CD4-positive, alpha-beta T cell (primary cell): ENCODE data around the gene PRAME. TPM values are rescaled to one million over a fixed set of nuclear protein-coding genes. Genes with fewer than 3 reads are reported as not detected.

ENCODE experiments used
- ATAC-seq: fragments of 200-7000 bp; cut with Tn5 transposase; one replicate; pipeline ENCODE4 v1.10.0; 2022; ENCODE audit warnings: mild to moderate bottlenecking; ENCODE audit not compliant: poor library complexity
- CTCF ChIA-PET: fragments of 350-600 bp; sonication (Branson Sonifier 250); formaldehyde crosslinking; loops from one replicate; lab custom pipeline; 2021; ENCODE audit warnings: antibody characterized with exemption, inconsistent platforms; lab: Charles Lee
- POLR2A ChIA-PET: fragments of 350-600 bp; sonication (Branson Sonifier 250); formaldehyde crosslinking; loops from one replicate; lab custom pipeline; 2021; ENCODE audit warnings: antibody characterized with exemption, inconsistent platforms; lab: Charles Lee
- DNase-seq, 14 experiments: peaks; one replicate each; pipeline ENCODE4 v3.0.0-alpha.2; 2013 to 2020; ENCODE audit warnings: mixed read lengths in 2 of 14
- H3K27ac ChIP-seq, 2 donors: one replicate each; pipeline versions ENCODE4 v1.5.1 to v1.7.0; 2013; ENCODE audit warnings: low read length in 2 of 2, low read depth in 1 of 2, mild to moderate bottlenecking in 1 of 2
- H3K27me3 ChIP-seq, 2 experiments: 1 replicate in 1 of 2; 2 replicates in 1 of 2; pipeline versions ENCODE4 v1.6.1 to v1.7.0; 2013; ENCODE audit warnings: low read length in 2 of 2, control low read depth in 1 of 2, mild to moderate bottlenecking in 1 of 2, moderate library complexity in 1 of 2; ENCODE audit not compliant: insufficient read depth in 2 of 2, control insufficient read depth in 1 of 2
- H3K36me3 ChIP-seq: one replicate; pipeline ENCODE4 v1.6.1; 2013; ENCODE audit warnings: low read length, control low read depth; ENCODE audit not compliant: insufficient read depth
- H3K4me1 ChIP-seq: one replicate; pipeline ENCODE4 v1.6.1; 2013; ENCODE audit warnings: low read length, control low read depth; ENCODE audit not compliant: insufficient read depth
- H3K4me3 ChIP-seq: one replicate; pipeline ENCODE4 v1.5.1; 2013; ENCODE audit warnings: mild to moderate bottlenecking, low read length, moderate library complexity
- H3K9me3 ChIP-seq, 2 experiments: 1 replicate in 1 of 2; 2 replicates in 1 of 2; pipeline versions ENCODE4 v1.6.1 to v1.7.0; 2013; ENCODE audit warnings: low read length in 2 of 2, mild to moderate bottlenecking in 2 of 2, control low read depth in 1 of 2, moderate library complexity in 1 of 2; ENCODE audit not compliant: control insufficient read depth in 1 of 2, insufficient read depth in 1 of 2
- H3K27ac Mint-ChIP-seq: one replicate; pipeline ENCODE4 v1.8.0; 2020; ENCODE audit warnings: mixed read lengths
- H3K27me3 Mint-ChIP-seq: one replicate; pipeline ENCODE4 v1.8.0; 2021; ENCODE audit warnings: mixed read lengths
- H3K36me3 Mint-ChIP-seq: one replicate; pipeline ENCODE4 v1.8.0; 2021; ENCODE audit warnings: low read depth, mixed read lengths
- H3K4me1 Mint-ChIP-seq: one replicate; pipeline ENCODE4 v1.8.0; 2021; ENCODE audit warnings: low read depth, mixed read lengths
- H3K4me3 Mint-ChIP-seq: one replicate; pipeline ENCODE4 v1.8.0; 2020; ENCODE audit warnings: mild to moderate bottlenecking, mixed read lengths
- H3K9me3 Mint-ChIP-seq: one replicate; pipeline ENCODE4 v1.8.0; 2020; ENCODE audit warnings: mixed read lengths
- intact Hi-C, 2 experiments: fragments of 100-400 bp; cut with DNase I in 1 of 2; cut with micrococcal nuclease in 1 of 2; formaldehyde crosslinking; loops; one replicate each; pipeline versions ENCODE4 v1.15.1 to v1.9.0; 2023 to 2025; cut with DNase I, micrococcal nuclease
- total RNA-seq, 174 experiments: library from RNA in 2 of 174; stranded (reverse) in 2 of 174; gene quantifications; one replicate each; pipeline ENCODE4 v1.2.3 and lab custom pipeline; 2021 to 2026
- TF ChIP-seq, protein P1 (sequence below): fragments of 200-600 bp; IDR thresholded peaks from one replicate; pipeline ENCODE4 v1.8.0; 2022; ENCODE audit warnings: antibody characterized with exemption, mild to moderate bottlenecking

Gene PRAME
- total RNA-seq, 2 experiments from 2014 or later, result not detected

GRCh38 chr22:22553735-22554586, 5.1 kb downstream of the PRAME start:
- H3K27ac ChIP-seq, result no peak overlapping the region
- Mint-ChIP-seq H3K36me3 (no peaks in the 10 kb centered on the region), H3K27me3 (no peaks in the 10 kb centered on the region), H3K4me3 (no peak overlapping the region), H3K27ac (no peak overlapping the region), H3K4me1 (peaks cover 1% of the 10 kb centered on the region), H3K9me3 (no peaks in the 10 kb centered on the region)
- DNase-seq, result no peak
- TF ChIP-seq, protein P1, sequence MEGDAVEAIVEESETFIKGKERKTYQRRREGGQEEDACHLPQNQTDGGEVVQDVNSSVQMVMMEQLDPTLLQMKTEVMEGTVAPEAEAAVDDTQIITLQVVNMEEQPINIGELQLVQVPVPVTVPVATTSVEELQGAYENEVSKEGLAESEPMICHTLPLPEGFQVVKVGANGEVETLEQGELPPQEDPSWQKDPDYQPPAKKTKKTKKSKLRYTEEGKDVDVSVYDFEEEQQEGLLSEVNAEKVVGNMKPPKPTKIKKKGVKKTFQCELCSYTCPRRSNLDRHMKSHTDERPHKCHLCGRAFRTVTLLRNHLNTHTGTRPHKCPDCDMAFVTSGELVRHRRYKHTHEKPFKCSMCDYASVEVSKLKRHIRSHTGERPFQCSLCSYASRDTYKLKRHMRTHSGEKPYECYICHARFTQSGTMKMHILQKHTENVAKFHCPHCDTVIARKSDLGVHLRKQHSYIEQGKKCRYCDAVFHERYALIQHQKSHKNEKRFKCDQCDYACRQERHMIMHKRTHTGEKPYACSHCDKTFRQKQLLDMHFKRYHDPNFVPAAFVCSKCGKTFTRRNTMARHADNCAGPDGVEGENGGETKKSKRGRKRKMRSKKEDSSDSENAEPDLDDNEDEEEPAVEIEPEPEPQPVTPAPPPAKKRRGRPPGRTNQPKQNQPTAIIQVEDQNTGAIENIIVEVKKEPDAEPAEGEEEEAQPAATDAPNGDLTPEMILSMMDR, result no peak
- no peak overlapping the region for H3K4me3 ChIP-seq
- no peak for ATAC-seq
- POLR2A ChIA-PET, result no interaction called here
- H3K4me1 ChIP-seq, result peaks cover 1% of the 10 kb centered on the region
- CTCF ChIA-PET, result no interaction called here
- intact Hi-C loops, result no loop called here
- H3K9me3 ChIP-seq, result no peaks in the 10 kb centered on the region
- H3K27me3 ChIP-seq, result no peaks in the 10 kb centered on the region
- H3K36me3 ChIP-seq, result no peaks in the 10 kb centered on the region

DNA sequence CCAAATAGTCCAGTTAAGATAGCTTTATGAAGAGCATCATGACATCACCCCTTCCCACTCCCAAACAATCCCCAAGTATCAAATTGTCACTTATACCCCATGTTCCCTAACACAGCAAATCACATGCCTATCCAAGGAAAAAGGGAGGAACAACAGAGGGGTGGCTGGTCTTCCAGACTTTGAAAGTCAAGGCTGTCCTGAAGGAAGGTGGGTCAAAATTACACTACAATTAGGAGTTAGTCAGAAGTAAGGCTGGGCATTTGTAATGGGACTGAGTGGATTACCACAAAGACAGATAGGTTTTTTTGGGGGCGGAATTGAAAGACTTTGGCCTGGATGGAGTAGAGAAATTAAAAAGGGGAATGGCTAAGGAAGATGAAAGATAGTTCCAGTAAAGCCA, 5.9 kb downstream of the PRAME start:
- no peaks in the 10 kb centered on the region for H3K27me3 Mint-ChIP-seq
- no peak overlapping the region for H3K4me3 Mint-ChIP-seq
- no peaks in the 10 kb centered on the region for H3K36me3 Mint-ChIP-seq
- no peaks in the 10 kb centered on the region for H3K4me1 ChIP-seq
- H3K27me3 ChIP-seq, result no peaks in the 10 kb centered on the region
- no peaks in the 10 kb centered on the region for H3K4me1 Mint-ChIP-seq
- H3K27ac ChIP-seq, result no peak overlapping the region
- H3K9me3 ChIP-seq, result no peaks in the 10 kb centered on the region
- H3K9me3 Mint-ChIP-seq, result no peaks in the 10 kb centered on the region
- intact Hi-C loops, result no loop called here
- no peak for ATAC-seq
- H3K36me3 ChIP-seq, result no peaks in the 10 kb centered on the region
- no peak overlapping the region for H3K27ac Mint-ChIP-seq
- no peak for DNase-seq
- TF ChIP-seq, protein P1, result no peak
- CTCF ChIA-PET, result no interaction called here
- H3K4me3 ChIP-seq, result no peak overlapping the region
- POLR2A ChIA-PET, result no interaction called here

GRCh38 chr22:22552630-22553029, 6.4 kb downstream of the PRAME start:
- no peak for ATAC-seq
- no peaks in the 10 kb centered on the region for H3K27me3 ChIP-seq
- H3K27me3 Mint-ChIP-seq, result no peaks in the 10 kb centered on the region
- CTCF ChIA-PET, result no interaction called here
- H3K4me3 Mint-ChIP-seq, result no peak overlapping the region
- TF ChIP-seq, protein P1, result no peak
- no peak overlapping the region for H3K27ac ChIP-seq
- H3K36me3 Mint-ChIP-seq, result no peaks in the 10 kb centered on the region
- no peak for DNase-seq
- H3K4me3 ChIP-seq, result no peak overlapping the region
- H3K9me3 ChIP-seq, result no peaks in the 10 kb centered on the region
- intact Hi-C loops, result no loop called here
- H3K4me1 ChIP-seq, result no peaks in the 10 kb centered on the region
- H3K4me1 Mint-ChIP-seq, result no peaks in the 10 kb centered on the region
- POLR2A ChIA-PET, result no interaction called here
- H3K9me3 Mint-ChIP-seq, result no peaks in the 10 kb centered on the region
- no peak overlapping the region for H3K27ac Mint-ChIP-seq
- H3K36me3 ChIP-seq, result no peaks in the 10 kb centered on the region
